Astrocyte (in vitro differentiated cells and primary cell): ENCODE data around the gene NF2. TPM values are rescaled to one million over a fixed set of nuclear protein-coding genes. Genes with fewer than 3 reads are reported as not detected.
A peak's percentile ranks its signal among the peaks of the same experiment; 100 is the strongest.

Experiments used
- DNase-seq: peaks from one replicate; pipeline ENCODE4 v3.0.0-alpha.2; 2010; ENCODE audit warnings: low read depth
- FAIRE-seq: peaks from 2 replicates; lab custom pipeline; 2011; peaks lifted over from hg19 to GRCh38; lab: Jason Lieb, UNC
- H2AFZ ChIP-seq: 2 replicates; pipeline ENCODE4 v1.6.0; 2012; ENCODE audit warnings: low read depth, low read length, inconsistent platforms
- H3K27ac ChIP-seq: 2 replicates; pipeline ENCODE4 v1.5.1; 2011; ENCODE audit warnings: low read depth, low read length, inconsistent platforms
- H3K27me3 ChIP-seq: 2 replicates; pipeline ENCODE4 v1.6.0; 2011; ENCODE audit warnings: low read length, inconsistent platforms; ENCODE audit not compliant: insufficient read depth
- H3K36me3 ChIP-seq: 2 replicates; pipeline ENCODE4 v1.5.1; 2011; ENCODE audit warnings: low read length, inconsistent platforms; ENCODE audit not compliant: insufficient read depth
- H3K4me1 ChIP-seq: 2 replicates; pipeline ENCODE4 v1.5.1; 2011; ENCODE audit warnings: low read length, inconsistent platforms; ENCODE audit not compliant: insufficient read depth
- H3K4me2 ChIP-seq: 2 replicates; pipeline ENCODE4 v1.6.0; 2012; ENCODE audit warnings: low read length, inconsistent platforms
- H3K4me3 ChIP-seq: 2 replicates; pipeline ENCODE4 v1.5.1; 2011; ENCODE audit warnings: low read depth, mild to moderate bottlenecking, low read length, inconsistent platforms; ENCODE audit not compliant: insufficient read depth
- H3K79me2 ChIP-seq: 2 replicates; pipeline ENCODE4 v1.6.0; 2012; ENCODE audit warnings: mild to moderate bottlenecking, low read length, inconsistent platforms; ENCODE audit not compliant: insufficient read depth
- H3K9ac ChIP-seq: 2 replicates; pipeline ENCODE4 v1.6.0; 2012; ENCODE audit warnings: mild to moderate bottlenecking, low read length, inconsistent platforms
- H3K9me3 ChIP-seq: 2 replicates; pipeline ENCODE4 v1.5.1; 2012; ENCODE audit warnings: low read depth, mild to moderate bottlenecking, low read length, inconsistent platforms; ENCODE audit not compliant: insufficient read depth
- H4K20me1 ChIP-seq: 2 replicates; pipeline ENCODE4 v1.6.0; 2012; ENCODE audit warnings: low read length, inconsistent platforms; ENCODE audit not compliant: insufficient read depth
- H3K27ac Mint-ChIP-seq: one replicate; pipeline ENCODE4 v1.8.0; 2021; ENCODE audit warnings: mild to moderate bottlenecking, mixed read lengths; ENCODE audit not compliant: unreplicated experiment
- H3K27me3 Mint-ChIP-seq: one replicate; pipeline ENCODE4 v1.8.0; 2021; ENCODE audit warnings: low read depth, mixed read lengths; ENCODE audit not compliant: unreplicated experiment
- H3K36me3 Mint-ChIP-seq: one replicate; pipeline ENCODE4 v1.8.0; 2021; ENCODE audit warnings: low read depth, mixed read lengths; ENCODE audit not compliant: unreplicated experiment
- H3K4me1 Mint-ChIP-seq: one replicate; pipeline ENCODE4 v1.8.0; 2021; ENCODE audit warnings: low read depth, mixed read lengths; ENCODE audit not compliant: unreplicated experiment
- H3K4me3 Mint-ChIP-seq: one replicate; pipeline ENCODE4 v1.8.0; 2021; ENCODE audit warnings: mild to moderate bottlenecking, moderate library complexity, mixed read lengths; ENCODE audit not compliant: unreplicated experiment
- H3K9me3 Mint-ChIP-seq: one replicate; pipeline ENCODE4 v1.8.0; 2021; ENCODE audit warnings: mild to moderate bottlenecking, mixed read lengths; ENCODE audit not compliant: unreplicated experiment
- EZH2 ChIP-seq: IDR thresholded peaks from 2 replicates; pipeline ENCODE4 v1.6.1; 2012; ENCODE audit warnings: mild to moderate bottlenecking, low read length, inconsistent platforms; ENCODE audit not compliant: insufficient read depth
- total RNA-seq: library from RNA; stranded (reverse); gene quantifications from 2 replicates; pipeline ENCODE4 v1.2.1, GENCODE V29; 2021
- TF ChIP-seq, protein P1 (sequence below): IDR thresholded peaks from 2 replicates; pipeline ENCODE4 v1.5.1; 2011; ENCODE audit warnings: low read depth, mild to moderate bottlenecking, inconsistent platforms, low read length, moderate library complexity; ENCODE audit not compliant: insufficient read depth

Gene NF2
- total RNA-seq, 1 donor from 2014 or later = 93.4 TPM

DNA sequence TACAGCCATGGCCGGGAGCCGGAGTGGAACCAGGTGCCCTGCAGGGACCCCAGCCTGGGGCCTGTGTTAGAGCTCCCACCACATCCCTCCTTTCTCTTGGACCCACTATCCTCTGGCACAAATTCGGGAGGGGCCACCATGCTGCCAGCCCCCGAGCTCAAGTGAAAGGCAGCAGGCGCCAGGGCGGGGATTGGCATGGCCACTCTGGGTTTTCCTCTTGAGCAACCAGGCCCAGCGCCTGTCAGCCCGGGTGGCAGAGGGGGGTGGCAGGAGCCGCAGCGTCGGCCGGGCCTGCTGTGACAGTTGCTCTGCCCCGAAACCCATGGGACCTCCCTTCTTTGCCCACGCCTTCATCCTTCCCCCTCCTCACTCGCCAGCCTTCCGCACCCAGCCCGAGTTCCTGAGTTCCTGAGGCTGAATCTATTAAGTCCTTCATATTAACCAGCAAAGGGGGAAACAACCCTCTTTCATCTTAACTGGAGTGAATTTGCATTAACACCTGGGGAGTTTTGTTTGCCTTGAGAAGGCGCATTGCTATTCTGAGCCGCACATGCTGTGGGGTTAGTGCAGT, 99.6 kb downstream of the NF2 start:
- FAIRE-seq (no peak), DNase-seq (no peak)
- peaks cover 3% of the 10 kb centered on the region for H3K4me1 Mint-ChIP-seq
- peaks cover 33% of the 10 kb centered on the region for H3K4me1 ChIP-seq
- no peak overlapping the region for H3K9ac ChIP-seq
- H3K4me2 ChIP-seq = no peak overlapping the region
- peaks cover 25% of the 10 kb centered on the region for H4K20me1 ChIP-seq
- no peaks in the 10 kb centered on the region for H3K36me3 Mint-ChIP-seq
- no peaks in the 10 kb centered on the region for H3K9me3 ChIP-seq
- no peaks in the 10 kb centered on the region for H3K79me2 ChIP-seq
- no peak overlapping the region for H3K4me3 Mint-ChIP-seq
- H3K27me3 ChIP-seq = no peaks in the 10 kb centered on the region
- no peak overlapping the region for H2AFZ ChIP-seq
- no peak overlapping the region for H3K27ac ChIP-seq
- H3K36me3 ChIP-seq = no peaks in the 10 kb centered on the region
- no peak overlapping the region for H3K4me3 ChIP-seq
- peaks cover 41% of the 10 kb centered on the region for H3K27me3 Mint-ChIP-seq
- TF ChIP-seq, protein P1, sequence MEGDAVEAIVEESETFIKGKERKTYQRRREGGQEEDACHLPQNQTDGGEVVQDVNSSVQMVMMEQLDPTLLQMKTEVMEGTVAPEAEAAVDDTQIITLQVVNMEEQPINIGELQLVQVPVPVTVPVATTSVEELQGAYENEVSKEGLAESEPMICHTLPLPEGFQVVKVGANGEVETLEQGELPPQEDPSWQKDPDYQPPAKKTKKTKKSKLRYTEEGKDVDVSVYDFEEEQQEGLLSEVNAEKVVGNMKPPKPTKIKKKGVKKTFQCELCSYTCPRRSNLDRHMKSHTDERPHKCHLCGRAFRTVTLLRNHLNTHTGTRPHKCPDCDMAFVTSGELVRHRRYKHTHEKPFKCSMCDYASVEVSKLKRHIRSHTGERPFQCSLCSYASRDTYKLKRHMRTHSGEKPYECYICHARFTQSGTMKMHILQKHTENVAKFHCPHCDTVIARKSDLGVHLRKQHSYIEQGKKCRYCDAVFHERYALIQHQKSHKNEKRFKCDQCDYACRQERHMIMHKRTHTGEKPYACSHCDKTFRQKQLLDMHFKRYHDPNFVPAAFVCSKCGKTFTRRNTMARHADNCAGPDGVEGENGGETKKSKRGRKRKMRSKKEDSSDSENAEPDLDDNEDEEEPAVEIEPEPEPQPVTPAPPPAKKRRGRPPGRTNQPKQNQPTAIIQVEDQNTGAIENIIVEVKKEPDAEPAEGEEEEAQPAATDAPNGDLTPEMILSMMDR = no peak
- TF ChIP-seq EZH2 = peak; percentile 40
- no peaks in the 10 kb centered on the region for H3K9me3 Mint-ChIP-seq
- H3K27ac Mint-ChIP-seq = no peak overlapping the region

DNA sequence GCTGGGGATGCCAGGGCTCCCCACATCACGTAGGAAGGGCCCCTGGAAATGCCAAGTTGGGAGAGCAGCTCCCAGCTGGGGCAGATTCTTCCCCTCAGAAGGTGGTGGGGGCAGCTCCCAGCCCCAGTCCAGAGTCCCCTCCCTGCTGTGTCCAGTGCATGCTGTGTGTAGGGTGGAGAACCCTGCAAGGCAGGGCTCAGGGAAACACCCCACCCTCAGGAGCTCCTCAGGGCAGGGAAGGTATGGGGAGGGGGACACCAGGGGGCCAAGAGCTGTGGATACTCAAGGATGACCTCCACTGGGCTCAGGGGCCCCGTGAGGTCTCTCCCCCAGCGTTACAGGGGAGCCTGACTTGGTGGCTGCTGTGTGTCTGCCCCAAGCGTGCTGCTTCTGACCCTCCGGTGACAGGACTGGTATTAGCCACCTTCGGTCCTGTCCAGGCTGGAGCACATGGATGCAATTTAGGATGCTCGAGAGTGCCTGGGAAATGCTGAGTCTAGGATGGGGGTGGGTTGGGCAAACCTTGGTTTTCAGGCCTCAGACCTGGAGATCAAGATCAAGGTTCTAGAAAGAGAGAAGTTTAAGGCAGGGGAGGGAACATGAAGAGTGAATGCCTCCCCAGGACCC, 100.2 kb downstream of the NF2 start:
- H3K27ac Mint-ChIP-seq = no peak overlapping the region
- Histone ChIP-seq H4K20me1 (peaks cover 22% of the 10 kb centered on the region), H3K79me2 (no peaks in the 10 kb centered on the region), H3K4me3 (no peak overlapping the region), H3K9ac (no peak overlapping the region), H3K4me1 (peaks cover 33% of the 10 kb centered on the region), H3K27me3 (no peaks in the 10 kb centered on the region), H3K36me3 (no peaks in the 10 kb centered on the region), H3K4me2 (no peak overlapping the region), H2AFZ (no peak overlapping the region), H3K9me3 (no peaks in the 10 kb centered on the region), H3K27ac (no peak overlapping the region)
- H3K4me1 Mint-ChIP-seq = peaks cover 3% of the 10 kb centered on the region
- no peak for FAIRE-seq
- H3K27me3 Mint-ChIP-seq = peaks cover 48% of the 10 kb centered on the region
- H3K4me3 Mint-ChIP-seq = no peak overlapping the region
- no peak for DNase-seq
- H3K36me3 Mint-ChIP-seq = no peaks in the 10 kb centered on the region
- no peaks in the 10 kb centered on the region for H3K9me3 Mint-ChIP-seq
- TF ChIP-seq, protein P1 = no peak
- no peak for TF ChIP-seq EZH2
